ENCODE data around the gene CD83.

Gene CD83

DNA sequence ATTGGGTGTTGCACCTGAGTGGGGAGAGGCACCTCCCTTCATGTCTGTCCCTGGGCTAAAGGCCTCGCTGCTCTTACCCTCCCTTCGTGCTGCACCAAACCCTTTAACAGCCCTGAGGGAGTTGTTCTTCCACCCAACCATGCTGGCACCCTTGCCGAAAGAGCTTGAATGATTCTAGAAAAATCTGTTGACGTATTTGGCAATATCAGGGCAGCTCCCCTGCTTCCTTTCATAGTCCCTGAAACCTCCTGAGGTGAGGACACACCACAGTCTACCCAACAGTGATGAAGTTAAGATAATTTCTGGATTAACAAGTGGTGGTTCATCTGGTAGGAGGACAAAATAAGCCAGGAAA lies 15.3 kb downstream of the CD83 start:
- no peak overlapping the region for H3K4me3 ChIP-seq (replicated peaks; ENCODE audit: low read depth, low read length)
- TF ChIP-seq, protein P1, sequence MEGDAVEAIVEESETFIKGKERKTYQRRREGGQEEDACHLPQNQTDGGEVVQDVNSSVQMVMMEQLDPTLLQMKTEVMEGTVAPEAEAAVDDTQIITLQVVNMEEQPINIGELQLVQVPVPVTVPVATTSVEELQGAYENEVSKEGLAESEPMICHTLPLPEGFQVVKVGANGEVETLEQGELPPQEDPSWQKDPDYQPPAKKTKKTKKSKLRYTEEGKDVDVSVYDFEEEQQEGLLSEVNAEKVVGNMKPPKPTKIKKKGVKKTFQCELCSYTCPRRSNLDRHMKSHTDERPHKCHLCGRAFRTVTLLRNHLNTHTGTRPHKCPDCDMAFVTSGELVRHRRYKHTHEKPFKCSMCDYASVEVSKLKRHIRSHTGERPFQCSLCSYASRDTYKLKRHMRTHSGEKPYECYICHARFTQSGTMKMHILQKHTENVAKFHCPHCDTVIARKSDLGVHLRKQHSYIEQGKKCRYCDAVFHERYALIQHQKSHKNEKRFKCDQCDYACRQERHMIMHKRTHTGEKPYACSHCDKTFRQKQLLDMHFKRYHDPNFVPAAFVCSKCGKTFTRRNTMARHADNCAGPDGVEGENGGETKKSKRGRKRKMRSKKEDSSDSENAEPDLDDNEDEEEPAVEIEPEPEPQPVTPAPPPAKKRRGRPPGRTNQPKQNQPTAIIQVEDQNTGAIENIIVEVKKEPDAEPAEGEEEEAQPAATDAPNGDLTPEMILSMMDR (IDR thresholded peaks at IDR 0.05; ENCODE audit: low read depth, low read length, missing control alignments) = no peak
- DNase-seq (ENCODE audit: extremely low read depth, low read depth) = no peak

- DNase-seq (ENCODE audit: extremely low read depth, low read depth) = no peak
- TF ChIP-seq, protein P1 (IDR thresholded peaks at IDR 0.05; ENCODE audit: low read depth, low read length, missing control alignments) = no peak
- no peak overlapping the region for H3K4me3 ChIP-seq (replicated peaks; ENCODE audit: low read depth, low read length)
Measured at GRCh38 chr6:14134211-14134910, 16.8 kb downstream of the CD83 start.

DNA sequence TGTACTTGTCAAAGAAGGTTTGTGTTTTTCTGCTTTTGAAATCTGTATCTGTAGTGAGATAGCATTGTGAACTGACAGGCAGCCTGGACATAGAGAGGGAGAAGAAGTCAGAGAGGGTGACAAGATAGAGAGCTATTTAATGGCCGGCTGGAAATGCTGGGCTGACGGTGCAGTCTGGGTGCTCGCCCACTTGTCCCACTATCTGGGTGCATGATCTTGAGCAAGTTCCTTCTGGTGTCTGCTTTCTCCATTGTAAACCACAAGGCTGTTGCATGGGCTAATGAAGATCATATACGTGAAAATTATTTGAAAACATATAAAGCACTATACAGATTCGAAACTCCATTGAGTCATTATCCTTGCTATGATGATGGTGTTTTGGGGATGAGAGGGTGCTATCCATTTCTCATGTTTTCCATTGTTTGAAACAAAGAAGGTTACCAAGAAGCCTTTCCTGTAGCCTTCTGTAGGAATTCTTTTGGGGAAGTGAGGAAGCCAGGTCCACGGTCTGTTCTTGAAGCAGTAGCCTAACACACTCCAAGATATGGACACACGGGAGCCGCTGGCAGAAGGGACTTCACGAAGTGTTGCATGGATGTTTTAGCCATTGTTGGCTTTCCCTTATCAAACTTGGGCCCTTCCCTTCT lies 18.4 kb downstream of the CD83 start:
- no peak for DNase-seq (ENCODE audit: extremely low read depth, low read depth)
- no peak overlapping the region for H3K4me3 ChIP-seq (replicated peaks; ENCODE audit: low read depth, low read length)
- TF ChIP-seq, protein P1 (IDR thresholded peaks at IDR 0.05; ENCODE audit: low read depth, low read length, missing control alignments) = no peak

DNA sequence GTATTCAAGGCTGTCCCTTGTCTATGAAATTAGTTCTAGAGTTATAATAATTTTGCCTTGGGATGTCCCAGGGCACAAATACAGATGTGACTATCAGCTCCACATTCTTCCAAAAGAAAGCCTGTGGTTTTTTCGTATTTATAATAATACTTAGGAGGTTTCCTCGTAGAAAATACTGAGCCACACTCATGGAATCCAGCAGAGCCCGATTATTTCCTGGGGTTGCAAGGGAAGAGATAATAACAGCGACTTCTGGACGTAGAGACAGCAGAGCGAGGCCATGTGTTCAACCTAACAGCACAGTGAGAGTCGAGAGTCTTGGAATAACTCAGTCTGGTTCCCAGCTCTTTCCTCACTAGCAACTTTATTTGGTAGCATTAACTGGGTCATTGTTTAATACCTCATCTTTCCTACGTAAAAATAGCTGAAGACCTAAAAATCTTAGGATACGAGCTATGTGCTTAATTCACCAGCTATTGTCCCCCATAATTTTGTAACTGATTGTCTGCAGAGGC lies 21.2 kb downstream of the CD83 start:
- no peak overlapping the region for H3K4me3 ChIP-seq (replicated peaks; ENCODE audit: low read depth, low read length)
- TF ChIP-seq, protein P1 (IDR thresholded peaks at IDR 0.05; ENCODE audit: low read depth, low read length, missing control alignments) = no peak
- no peak for DNase-seq (ENCODE audit: extremely low read depth, low read depth)

- no peak for DNase-seq (ENCODE audit: extremely low read depth, low read depth)
- no peak overlapping the region for H3K4me3 ChIP-seq (replicated peaks; ENCODE audit: low read depth, low read length)
- TF ChIP-seq, protein P1 (IDR thresholded peaks at IDR 0.05; ENCODE audit: low read depth, low read length, missing control alignments) = no peak
Measured at GRCh38 chr6:14141351-14142062, 23.9 kb downstream of the CD83 start.

DNA sequence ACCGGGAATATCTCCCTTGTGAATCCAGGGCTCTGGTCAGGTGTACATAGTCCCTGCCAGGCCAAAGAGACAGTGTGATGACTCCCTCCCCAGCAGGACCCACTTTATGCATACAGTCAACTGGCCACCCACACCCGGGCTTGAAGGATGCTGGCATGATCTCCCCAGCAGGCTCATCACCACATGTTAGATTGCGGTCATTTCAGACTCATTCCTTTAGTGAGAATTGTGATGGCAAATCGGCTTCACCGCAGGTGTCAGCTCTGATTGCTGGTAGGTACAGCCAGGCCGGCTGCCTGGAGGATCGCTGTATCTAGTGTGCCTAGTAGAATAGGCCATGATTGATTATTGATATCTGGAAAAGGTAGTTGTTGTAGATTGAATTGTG lies 24.5 kb downstream of the CD83 start:
- TF ChIP-seq, protein P1 (IDR thresholded peaks at IDR 0.05; ENCODE audit: low read depth, low read length, missing control alignments) = no peak
- no peak for DNase-seq (ENCODE audit: extremely low read depth, low read depth)
- H3K4me3 ChIP-seq (replicated peaks; ENCODE audit: low read depth, low read length) = no peak overlapping the region

Measured in HFF-Myc (cell line).